HEK293T (cell line): ENCODE results near the gene ANP32E.

Source experiments
- BHLHE40 ChIP-seq: fragments of 450-650 bp; IDR thresholded peaks from 2 replicates; pipeline ENCODE4 v1.6.1; 2016; ENCODE audit warnings: mild to moderate bottlenecking, moderate library complexity, borderline replicate concordance
- CTBP1 ChIP-seq: fragments of 450-650 bp; IDR thresholded peaks from 2 replicates; pipeline ENCODE4 v1.6.1; 2016; ENCODE audit warnings: borderline replicate concordance
- ELF4 ChIP-seq: fragments of 450-650 bp; IDR thresholded peaks from 2 replicates; pipeline ENCODE4 v1.6.1; 2017; ENCODE audit warnings: antibody characterized with exemption
- FOXK2 ChIP-seq: fragments of 450-650 bp; IDR thresholded peaks from 2 replicates; pipeline ENCODE4 v1.6.1; 2016; ENCODE audit warnings: mild to moderate bottlenecking
- FOXM1 ChIP-seq: fragments of 450-650 bp; IDR thresholded peaks from 2 replicates; pipeline ENCODE4 v1.6.1; 2017; ENCODE audit warnings: mild to moderate bottlenecking, borderline replicate concordance
- LEF1 ChIP-seq: fragments of 450-650 bp; IDR thresholded peaks from 2 replicates; pipeline ENCODE4 v1.6.1; 2017; ENCODE audit warnings: mild to moderate bottlenecking, borderline replicate concordance
- NFRKB ChIP-seq: fragments of 450-650 bp; IDR thresholded peaks from 2 replicates; pipeline ENCODE4 v1.6.1; 2016; ENCODE audit warnings: mild to moderate bottlenecking, moderate library complexity
- SP1 ChIP-seq: fragments of 450-650 bp; IDR thresholded peaks from 2 replicates; pipeline ENCODE4 v1.6.1; 2017
- SUZ12 ChIP-seq: fragments of 450-650 bp; IDR thresholded peaks from 2 replicates; pipeline ENCODE4 v1.6.1; 2016; ENCODE audit warnings: mild to moderate bottlenecking
- ZNF384 ChIP-seq: fragments of 450-650 bp; IDR thresholded peaks from 2 replicates; pipeline ENCODE4 v1.6.1; 2016

GRCh38 chr1:150178548-150178947, 57.4 kb downstream of the ANP32E start:
- TF ChIP-seq FOXK2: no peak
- no peak for TF ChIP-seq LEF1
- TF ChIP-seq ELF4: no peak
- no peak for TF ChIP-seq NFRKB
- no peak for TF ChIP-seq SUZ12
- TF ChIP-seq ZNF384: no peak
- no peak for TF ChIP-seq SP1
- no peak for TF ChIP-seq CTBP1
- no peak for TF ChIP-seq FOXM1
- no peak for TF ChIP-seq BHLHE40
